Measurements from ENCODE around the gene SLC6A6. TPM values are rescaled to one million over a fixed set of nuclear protein-coding genes. Genes with fewer than 3 reads are reported as not detected.

SLC6A6 gene
- total RNA-seq, 2 donors from 2014 or later, result 43.1 to 56.5 TPM

DNA sequence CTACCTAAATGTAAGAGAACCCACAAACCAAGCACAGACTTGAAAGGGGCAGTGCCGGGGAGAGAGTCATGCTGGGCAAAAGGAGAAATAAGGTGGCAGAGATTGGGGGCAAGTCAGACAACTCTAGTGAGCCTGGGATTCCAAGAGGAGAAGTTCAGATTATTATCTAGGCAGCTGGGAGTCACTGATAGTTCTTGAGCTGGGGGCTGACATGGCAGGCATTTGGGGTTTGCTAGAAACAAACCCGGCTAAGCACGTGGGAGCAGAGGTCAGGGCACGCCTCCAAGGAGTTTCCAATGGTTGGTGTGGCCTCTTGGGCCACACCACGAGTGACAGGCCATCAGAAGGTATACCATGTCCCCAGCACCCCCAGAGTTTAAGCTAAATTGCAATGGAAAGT lies 27.6 kb downstream of the SLC6A6 start:
- no peaks in the 10 kb centered on the region for H3K9me3 Mint-ChIP-seq
- TF ChIP-seq, protein P1, sequence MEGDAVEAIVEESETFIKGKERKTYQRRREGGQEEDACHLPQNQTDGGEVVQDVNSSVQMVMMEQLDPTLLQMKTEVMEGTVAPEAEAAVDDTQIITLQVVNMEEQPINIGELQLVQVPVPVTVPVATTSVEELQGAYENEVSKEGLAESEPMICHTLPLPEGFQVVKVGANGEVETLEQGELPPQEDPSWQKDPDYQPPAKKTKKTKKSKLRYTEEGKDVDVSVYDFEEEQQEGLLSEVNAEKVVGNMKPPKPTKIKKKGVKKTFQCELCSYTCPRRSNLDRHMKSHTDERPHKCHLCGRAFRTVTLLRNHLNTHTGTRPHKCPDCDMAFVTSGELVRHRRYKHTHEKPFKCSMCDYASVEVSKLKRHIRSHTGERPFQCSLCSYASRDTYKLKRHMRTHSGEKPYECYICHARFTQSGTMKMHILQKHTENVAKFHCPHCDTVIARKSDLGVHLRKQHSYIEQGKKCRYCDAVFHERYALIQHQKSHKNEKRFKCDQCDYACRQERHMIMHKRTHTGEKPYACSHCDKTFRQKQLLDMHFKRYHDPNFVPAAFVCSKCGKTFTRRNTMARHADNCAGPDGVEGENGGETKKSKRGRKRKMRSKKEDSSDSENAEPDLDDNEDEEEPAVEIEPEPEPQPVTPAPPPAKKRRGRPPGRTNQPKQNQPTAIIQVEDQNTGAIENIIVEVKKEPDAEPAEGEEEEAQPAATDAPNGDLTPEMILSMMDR (conservative IDR thresholded peaks at IDR 0.05), result no peak
- no peak overlapping the region for H3K27ac ChIP-seq (ENCODE audit: low read depth, low read length)
- H3K27ac Mint-ChIP-seq, result peak overlapping the region; percentile 11
- peaks cover 7% of the 10 kb centered on the region for H3K4me1 ChIP-seq (ENCODE audit: control insufficient read depth, insufficient read depth, low read length)
- WGBS, 2 experiments (ENCODE audit: insufficient coverage in 1 of 2, insufficient read length in 1 of 2), result 92 to 100% methylated on average over 4 to 5 of the region's 5 CpGs
- no peaks in the 10 kb centered on the region for H3K27me3 ChIP-seq (ENCODE audit: control insufficient read depth, insufficient read depth, low read length, poor library complexity, severe bottlenecking)
- no peak overlapping the region for H3K4me3 Mint-ChIP-seq
- H3K36me3 ChIP-seq (ENCODE audit: control insufficient read depth, insufficient read depth, low read length), result no peaks in the 10 kb centered on the region
- no peak overlapping the region for H3K9ac ChIP-seq (ENCODE audit: extremely low read depth, low read length, poor library complexity, severe bottlenecking)
- no peak for DNase-seq
- no peaks in the 10 kb centered on the region for H3K27me3 Mint-ChIP-seq (ENCODE audit: insufficient read depth)
- no peaks in the 10 kb centered on the region for H3K36me3 Mint-ChIP-seq (ENCODE audit: low read depth)
- no peak overlapping the region for H3K4me3 ChIP-seq (ENCODE audit: low read length)
- H3K9me3 ChIP-seq (ENCODE audit: control insufficient read depth, low read length), result no peaks in the 10 kb centered on the region
- peaks cover 23% of the 10 kb centered on the region for H3K4me1 Mint-ChIP-seq

- Mint-ChIP-seq H3K27ac (peak overlapping the region; percentile 3), H3K36me3 (ENCODE audit: low read depth) (no peaks in the 10 kb centered on the region), H3K4me3 (no peak overlapping the region), H3K27me3 (ENCODE audit: insufficient read depth) (no peaks in the 10 kb centered on the region), H3K9me3 (no peaks in the 10 kb centered on the region), H3K4me1 (peaks cover 23% of the 10 kb centered on the region)
- H3K27me3 ChIP-seq (ENCODE audit: control insufficient read depth, insufficient read depth, low read length, poor library complexity, severe bottlenecking), result no peaks in the 10 kb centered on the region
- no peaks in the 10 kb centered on the region for H3K36me3 ChIP-seq (ENCODE audit: control insufficient read depth, insufficient read depth, low read length)
- peaks cover 7% of the 10 kb centered on the region for H3K4me1 ChIP-seq (ENCODE audit: control insufficient read depth, insufficient read depth, low read length)
- TF ChIP-seq, protein P1 (conservative IDR thresholded peaks at IDR 0.05), result no peak
- no peak overlapping the region for H3K27ac ChIP-seq (ENCODE audit: low read depth, low read length)
- H3K4me3 ChIP-seq (ENCODE audit: low read length), result no peak overlapping the region
- DNase-seq, result no peak
- 84 to 90% methylated on average over 5 to 12 of the region's 12 CpGs for WGBS, 2 experiments (ENCODE audit: insufficient coverage in 1 of 2, insufficient read length in 1 of 2)
- H3K9ac ChIP-seq (ENCODE audit: extremely low read depth, low read length, poor library complexity, severe bottlenecking), result no peak overlapping the region
- no peaks in the 10 kb centered on the region for H3K9me3 ChIP-seq (ENCODE audit: control insufficient read depth, low read length)
These were observed 28.5 kb downstream of the SLC6A6 start for GRCh38 chr3:14430706-14431451.

DNA sequence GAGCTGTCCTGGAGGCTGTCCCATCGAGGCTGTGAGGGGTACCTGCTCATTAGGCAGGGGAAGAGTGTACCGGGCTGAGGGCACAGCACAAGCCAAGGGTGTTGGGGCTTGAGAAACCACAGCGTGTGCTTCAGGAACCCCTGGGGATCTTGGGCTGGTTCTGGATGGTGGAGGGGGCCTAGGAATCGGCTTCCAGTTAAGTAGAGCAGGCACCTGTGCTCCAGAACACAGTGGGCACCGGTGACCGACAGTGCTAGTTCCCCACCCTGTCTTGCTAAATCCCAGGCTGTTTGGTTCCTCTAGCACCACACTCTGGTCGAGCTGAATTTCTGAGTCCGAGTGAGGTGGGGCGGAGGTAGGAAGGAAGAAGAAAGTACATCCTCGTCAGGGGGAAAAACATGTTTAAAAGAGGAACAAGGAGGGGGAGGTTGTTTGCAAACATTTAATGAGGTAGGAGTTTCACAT lies 29.1 kb downstream of the SLC6A6 start:
- DNase-seq, result peak; percentile 71
- H3K9me3 Mint-ChIP-seq, result no peaks in the 10 kb centered on the region
- peaks cover 26% of the 10 kb centered on the region for H3K4me1 Mint-ChIP-seq

More for the DNA sequence above, 29.1 kb downstream of the SLC6A6 start:
- 72 to 77% methylated on average over 8 to 10 of the region's 10 CpGs for WGBS, 2 experiments (ENCODE audit: insufficient coverage in 1 of 2, insufficient read length in 1 of 2)
- TF ChIP-seq, protein P1 (conservative IDR thresholded peaks at IDR 0.05), result peak; percentile 53
- Histone ChIP-seq H3K27ac (ENCODE audit: low read depth, low read length) (peak overlapping the region; percentile 11), H3K9me3 (ENCODE audit: control insufficient read depth, low read length) (no peaks in the 10 kb centered on the region), H3K4me1 (ENCODE audit: control insufficient read depth, insufficient read depth, low read length) (peaks cover 7% of the 10 kb centered on the region), H3K36me3 (ENCODE audit: control insufficient read depth, insufficient read depth, low read length) (no peaks in the 10 kb centered on the region), H3K27me3 (ENCODE audit: control insufficient read depth, insufficient read depth, low read length, poor library complexity, severe bottlenecking) (no peaks in the 10 kb centered on the region), H3K9ac (ENCODE audit: extremely low read depth, low read length, poor library complexity, severe bottlenecking) (no peak overlapping the region), H3K4me3 (ENCODE audit: low read length) (no peak overlapping the region)
- Mint-ChIP-seq H3K4me3 (no peak overlapping the region), H3K36me3 (ENCODE audit: low read depth) (no peaks in the 10 kb centered on the region), H3K27me3 (ENCODE audit: insufficient read depth) (no peaks in the 10 kb centered on the region), H3K27ac (peak overlapping the region; percentile 3)

Data from endodermal cell (in vitro differentiated cells).